Measurements from ENCODE around the gene WDR20. TPM values are rescaled to one million over a fixed set of nuclear protein-coding genes. Genes with fewer than 3 reads are reported as not detected.
A peak's percentile ranks its signal among the peaks of the same experiment; 100 is the strongest.

The WDR20 gene
- total and polyA plus RNA-seq, 2 donors (not counting 3 experiments of a cell fraction or from before 2014, with no cell fraction given), result 12.2 to 22.4 TPM

GRCh38 chr14:102096569-102097188 is 43.0 kb upstream of the WDR20 start:
- Histone ChIP-seq H3K4me3 (replicated peaks in 1 of 3; ENCODE audit: insufficient read depth in 1 of 3, low read depth in 1 of 3, low read length in 3 of 3) (no peak overlapping the region), H3K9me1 (replicated peaks; ENCODE audit: control insufficient read depth, extremely low read depth, insufficient read depth, low read length) (no peaks in the 10 kb centered on the region), H3K9me3 (replicated peaks; ENCODE audit: control insufficient read depth, insufficient read depth, low read length) (no peaks in the 10 kb centered on the region), H3K36me3 (ENCODE audit: control insufficient read depth in 2 of 2, extremely low read depth in 1 of 2, insufficient read depth in 2 of 2, low read length in 2 of 2) (no peaks in the 10 kb centered on the region), H3K9ac (replicated peaks; ENCODE audit: extremely low read depth, insufficient read depth, low read length) (no peak overlapping the region), H4K20me1 (replicated peaks; ENCODE audit: control insufficient read depth, extremely low read depth, insufficient read depth, low read length) (no peaks in the 10 kb centered on the region), H3K27me3 (ENCODE audit: control insufficient read depth in 2 of 2, insufficient read depth in 2 of 2, low read length in 2 of 2) (no peaks in the 10 kb centered on the region), H2AFZ (ENCODE audit: low read depth, low read length) (peak overlapping the region; percentile 23), H3K79me2 (ENCODE audit: control insufficient read depth, insufficient read depth, low read length) (no peaks in the 10 kb centered on the region), H3K4me1 (ENCODE audit: control insufficient read depth, extremely low read depth, insufficient read depth, low read length) (no peaks in the 10 kb centered on the region), H3K27ac (ENCODE audit: insufficient read depth, low read depth, low read length) (no peak overlapping the region), H3K4me2 (ENCODE audit: insufficient read depth, low read length) (no peak overlapping the region)
- TF ChIP-seq JUN (IDR thresholded peaks at IDR 0.05; ENCODE audit: borderline replicate concordance, insufficient read depth, insufficient read length, low read depth) (no peak), CTCF (IDR thresholded peaks at IDR 0.05; ENCODE audit: extremely low read depth in 1 of 2, insufficient read depth in 1 of 2, low read depth in 1 of 2, low read length in 2 of 2) (peak; percentile 81 to 88)
- FAIRE-seq, result peak; percentile 93
- ChIA-PET POLR2A (interaction anchor here (1.5 kb wide), 1 partner anchor 33 kb away, joined by 3 read pairs; no protein-coding TSS in a partner anchor), CTCF (interaction anchor here (0.5 to 5.0 kb wide), 24 partner anchors 9 to 389 kb away, joined by 3 to 87 read pairs (median 4); no protein-coding TSS in a partner anchor)
- intact Hi-C loops (cut with micrococcal nuclease) (loop anchor here (1.0 to 10.0 kb wide), 6 partner anchors 9 to 392 kb away; partner anchors contain the start of gene HSP90AA1), dilution Hi-C loops (cut with MboI; ENCODE audit: extremely low pct_ligation_motif_present, low sequenced_read_pairs) (no loop called here)
- peak; percentile 79 for DNase-seq (ENCODE audit: low read depth, low spot score)
- BruUV-seq (replicated peaks), result no TSS peak

GRCh38 chr14:102097441-102098135 is 42.1 kb upstream of the WDR20 start:
- Histone ChIP-seq H3K4me2 (ENCODE audit: insufficient read depth, low read length) (no peak overlapping the region), H3K9me3 (replicated peaks; ENCODE audit: control insufficient read depth, insufficient read depth, low read length) (no peaks in the 10 kb centered on the region), H2AFZ (ENCODE audit: low read depth, low read length) (no peak overlapping the region), H4K20me1 (replicated peaks; ENCODE audit: control insufficient read depth, extremely low read depth, insufficient read depth, low read length) (no peaks in the 10 kb centered on the region), H3K27ac (ENCODE audit: insufficient read depth, low read depth, low read length) (no peak overlapping the region), H3K9ac (replicated peaks; ENCODE audit: extremely low read depth, insufficient read depth, low read length) (no peak overlapping the region), H3K9me1 (replicated peaks; ENCODE audit: control insufficient read depth, extremely low read depth, insufficient read depth, low read length) (no peaks in the 10 kb centered on the region), H3K79me2 (ENCODE audit: control insufficient read depth, insufficient read depth, low read length) (no peaks in the 10 kb centered on the region), H3K36me3 (ENCODE audit: control insufficient read depth in 2 of 2, extremely low read depth in 1 of 2, insufficient read depth in 2 of 2, low read length in 2 of 2) (no peaks in the 10 kb centered on the region), H3K4me1 (ENCODE audit: control insufficient read depth, extremely low read depth, insufficient read depth, low read length) (no peaks in the 10 kb centered on the region), H3K4me3 (replicated peaks in 1 of 3; ENCODE audit: insufficient read depth in 1 of 3, low read depth in 1 of 3, low read length in 3 of 3) (no peak overlapping the region), H3K27me3 (ENCODE audit: control insufficient read depth in 2 of 2, insufficient read depth in 2 of 2, low read length in 2 of 2) (no peaks in the 10 kb centered on the region)
- CTCF ChIA-PET, result interaction anchor here (0.6 to 5.0 kb wide), 11 partner anchors 8 to 390 kb away, joined by 3 to 87 read pairs (median 10); no protein-coding TSS in a partner anchor
- no peak for FAIRE-seq
- no peak for DNase-seq (ENCODE audit: low read depth, low spot score)
- intact Hi-C loops (cut with micrococcal nuclease) (loop anchor here (2.0 to 10.0 kb wide), 2 partner anchors 51 to 393 kb away; no protein-coding TSS in a partner anchor), dilution Hi-C loops (cut with MboI; ENCODE audit: extremely low pct_ligation_motif_present, low sequenced_read_pairs) (no loop called here)
- TF ChIP-seq POLR2A (IDR thresholded peaks at IDR 0.05; ENCODE audit: low read depth, low read length), result no peak
- TF ChIP-seq CTCF (IDR thresholded peaks at IDR 0.05; ENCODE audit: extremely low read depth in 1 of 2, insufficient read depth in 1 of 2, low read depth in 1 of 2, low read length in 2 of 2), result no peak
- no peak for TF ChIP-seq FOS (IDR thresholded peaks at IDR 0.05; ENCODE audit: borderline replicate concordance, insufficient read depth, low read length)
- TF ChIP-seq EZH2 (IDR thresholded peaks at IDR 0.05; ENCODE audit: borderline replicate concordance, low read depth, low read length, severe bottlenecking), result no peak
- TF ChIP-seq MAX (IDR thresholded peaks at IDR 0.05; ENCODE audit: insufficient read depth, insufficient read length), result no peak
- TF ChIP-seq POLR2AphosphoS5 (IDR thresholded peaks at IDR 0.05; ENCODE audit: insufficient read depth, low read depth, low read length), result no peak
- no TSS peak for BruUV-seq (replicated peaks)
- POLR2A ChIA-PET, result interaction anchor here (1.5 kb wide), 1 partner anchor 34 kb away, joined by 3 read pairs; no protein-coding TSS in a partner anchor
